GM12892 (cell line): ENCODE results near the gene ATP13A1.

ENCODE experiments used
- POLR2A ChIP-seq: IDR thresholded peaks from 2 replicates; pipeline ENCODE4 v1.6.1; 2011; ENCODE audit warnings: low read depth, low read length, control low read depth
- POLR2AphosphoS5 ChIP-seq: IDR thresholded peaks from 2 replicates; pipeline ENCODE4 v1.6.1; 2011; ENCODE audit warnings: low read depth, low read length, control low read depth
- TAF1 ChIP-seq: IDR thresholded peaks from 2 replicates; pipeline ENCODE4 v1.6.1; 2011; ENCODE audit warnings: low read depth, mild to moderate bottlenecking, control low read depth, low read length, borderline replicate concordance

GRCh38 chr19:19626516-19627472, 36.7 kb downstream of the ATP13A1 start:
- TF ChIP-seq POLR2A (peak; percentile 8; the same call in 1 of the 2 replicates), TAF1 (no peak), POLR2AphosphoS5 (no peak; the same call in 1 of the 2 replicates)
